Mesenchymal stem cell (in vitro differentiated cells and primary cell): ENCODE results near the gene UBE2D2.

ENCODE experiments used
- DNase-seq: peaks from one replicate; pipeline ENCODE4 v3.0.0-alpha.2; 2013
- H2AFZ ChIP-seq: one replicate; pipeline ENCODE4 v1.6.1; 2013; ENCODE audit warnings: low read depth, mild to moderate bottlenecking, control low read depth, inconsistent platforms, low read length, moderate library complexity
- H2AK5ac ChIP-seq: 2 replicates; pipeline ENCODE4 v1.6.1; 2013; ENCODE audit warnings: low read length, moderate library complexity, mild to moderate bottlenecking, inconsistent platforms; ENCODE audit not compliant: severe bottlenecking
- H2BK120ac ChIP-seq: one replicate; pipeline ENCODE4 v1.6.1; 2013; ENCODE audit warnings: low read depth, mild to moderate bottlenecking, inconsistent platforms, low read length, moderate library complexity
- H2BK12ac ChIP-seq, 2 experiments: one replicate each; pipeline ENCODE4 v1.6.1; 2013; ENCODE audit warnings: inconsistent platforms in 2 of 2, low read length in 2 of 2, mild to moderate bottlenecking in 2 of 2, moderate library complexity in 2 of 2, control low read depth in 1 of 2
- H2BK15ac ChIP-seq: one replicate; pipeline ENCODE4 v1.6.1; 2013; ENCODE audit warnings: mild to moderate bottlenecking, low read depth, inconsistent platforms; ENCODE audit not compliant: poor library complexity, severe bottlenecking
- H2BK5ac ChIP-seq: 2 replicates; pipeline ENCODE4 v1.6.1; 2013; ENCODE audit warnings: low read depth, mild to moderate bottlenecking, low read length, control low read depth, inconsistent platforms; ENCODE audit not compliant: poor library complexity, severe bottlenecking
- H3K14ac ChIP-seq, 2 experiments: one replicate each; pipeline ENCODE4 v1.6.1; 2013; ENCODE audit warnings: inconsistent platforms in 2 of 2, low read length in 2 of 2, control low read depth in 1 of 2, mild to moderate bottlenecking in 1 of 2, moderate library complexity in 1 of 2
- H3K18ac ChIP-seq, 2 experiments: one replicate each; pipeline ENCODE4 v1.6.1; 2013; ENCODE audit warnings: inconsistent platforms in 2 of 2, low read length in 2 of 2, control low read depth in 1 of 2, low read depth in 1 of 2, mild to moderate bottlenecking in 1 of 2
- H3K23ac ChIP-seq, 2 experiments: one replicate each; pipeline ENCODE4 v1.6.1; 2013; ENCODE audit warnings: inconsistent platforms in 2 of 2, low read length in 2 of 2, mild to moderate bottlenecking in 2 of 2, moderate library complexity in 2 of 2, control low read depth in 1 of 2
- H3K27ac ChIP-seq: 2 replicates; pipeline ENCODE4 v1.5.1; 2013; ENCODE audit warnings: mild to moderate bottlenecking, moderate library complexity, low read length, control low read depth, inconsistent platforms; ENCODE audit not compliant: poor library complexity, severe bottlenecking
- H3K27me3 ChIP-seq, 2 experiments: 2 replicates each; pipeline versions ENCODE4 v1.6.1 to v1.7.0; 2013; ENCODE audit warnings: low read length in 2 of 2, mild to moderate bottlenecking in 2 of 2, moderate library complexity in 2 of 2, control low read depth in 1 of 2, inconsistent platforms in 1 of 2; ENCODE audit not compliant: control insufficient read depth in 1 of 2, insufficient read depth in 1 of 2
- H3K36me3 ChIP-seq, 2 experiments: 2 replicates each; pipeline versions ENCODE4 v1.6.1 to v1.7.0; 2013; ENCODE audit warnings: low read length in 2 of 2, control low read depth in 1 of 2, inconsistent platforms in 1 of 2, low read depth in 1 of 2, mild to moderate bottlenecking in 1 of 2; ENCODE audit not compliant: insufficient read depth in 2 of 2, control insufficient read depth in 1 of 2
- H3K4ac ChIP-seq, 2 experiments: one replicate each; pipeline ENCODE4 v1.6.1; 2013; ENCODE audit warnings: inconsistent platforms in 2 of 2, low read length in 2 of 2, mild to moderate bottlenecking in 2 of 2, moderate library complexity in 2 of 2, control low read depth in 1 of 2, low read depth in 1 of 2
- H3K4me1 ChIP-seq: 2 replicates; pipeline ENCODE4 v1.6.1; 2013; ENCODE audit warnings: low read depth, low read length, control low read depth; ENCODE audit not compliant: control insufficient read depth, insufficient read depth
- H3K4me2 ChIP-seq: 2 replicates; pipeline ENCODE4 v1.6.1; 2013; ENCODE audit warnings: low read length, mild to moderate bottlenecking, inconsistent platforms; ENCODE audit not compliant: poor library complexity, severe bottlenecking
- H3K4me3 ChIP-seq, 2 experiments: 2 replicates each; pipeline versions ENCODE4 v1.5.1 to v1.7.0; 2013; ENCODE audit warnings: low read length in 2 of 2, mild to moderate bottlenecking in 2 of 2, control low read depth in 1 of 2, low read depth in 1 of 2; ENCODE audit not compliant: insufficient read depth in 1 of 2
- H3K79me1 ChIP-seq: replicated peaks from 2 replicates; pipeline ENCODE4 v1.6.1; 2013; ENCODE audit warnings: mild to moderate bottlenecking, control low read depth, low read length, inconsistent platforms; ENCODE audit not compliant: poor library complexity, severe bottlenecking
- H3K9ac ChIP-seq: 2 replicates; pipeline ENCODE4 v1.7.0; 2013; ENCODE audit warnings: mild to moderate bottlenecking, low read length, moderate library complexity
- H3K9me3 ChIP-seq: 2 replicates; pipeline ENCODE4 v1.7.0; 2013; ENCODE audit warnings: mild to moderate bottlenecking, low read length; ENCODE audit not compliant: control insufficient read depth
- H4K8ac ChIP-seq: one replicate; pipeline ENCODE4 v1.6.1; 2013; ENCODE audit warnings: inconsistent platforms, mild to moderate bottlenecking, low read length, moderate library complexity
- H4K91ac ChIP-seq: one replicate; pipeline ENCODE4 v1.6.1; 2013; ENCODE audit warnings: mild to moderate bottlenecking, low read length, inconsistent platforms
- WGBS: methylation state at CpG from one replicate; pipeline ENCODE4 v1.1.7; 2013; ENCODE audit warnings: mixed read lengths; 5-methylcytosine and 5-hydroxymethylcytosine counted together

The UBE2D2 gene

DNA sequence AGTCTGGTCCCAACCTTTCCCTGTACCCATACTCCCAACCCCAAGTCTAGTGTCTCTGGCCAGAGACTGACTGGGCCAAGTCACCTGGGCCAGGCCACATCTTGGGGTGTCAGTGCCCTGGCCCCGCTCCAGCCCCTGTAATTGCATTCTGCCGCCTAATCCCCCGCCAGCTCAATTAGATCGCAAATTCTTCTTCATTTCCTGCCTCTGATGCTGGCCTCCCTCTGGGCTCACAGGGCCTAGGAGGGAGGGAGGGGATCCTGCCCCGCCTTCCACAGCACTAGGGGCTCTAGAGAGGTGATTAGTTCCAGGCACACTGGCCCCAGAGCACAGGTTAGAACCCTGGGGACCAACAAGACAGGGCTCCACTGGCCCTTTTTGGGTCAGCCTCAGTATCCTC is 92.5 kb downstream of the UBE2D2 start:
- Histone ChIP-seq H3K9me3 (no peaks in the 10 kb centered on the region), H3K79me1 (no peaks in the 10 kb centered on the region), H2BK12ac (peak overlapping the region; percentile 22 to 80), H2AK5ac (peak overlapping the region; percentile 40), H3K36me3 (peaks cover 0 to 35% of the 10 kb centered on the region in 2 experiments), H3K27me3 (no peaks in the 10 kb centered on the region), H3K14ac (no peak overlapping the region), H3K9ac (peak overlapping the region; percentile 85), H3K18ac (peak overlapping the region; percentile 67 to 93), H3K27ac (peak overlapping the region; percentile 92), H4K8ac (no peak overlapping the region), H2AFZ (no peak overlapping the region), H3K4ac (peak overlapping the region; percentile 8 to 9), H2BK15ac (peak overlapping the region; percentile 33), H3K4me1 (peaks cover 50% of the 10 kb centered on the region), H3K23ac (peak overlapping the region in 1 of 2 experiments; percentile 6), H3K4me2 (peak overlapping the region; percentile 46), H2BK5ac (peak overlapping the region; percentile 5), H4K91ac (peak overlapping the region; percentile 28), H3K4me3 (peak overlapping the region in 1 of 2 experiments; percentile 87), H2BK120ac (peak overlapping the region; percentile 22)
- DNase-seq, result no peak
- 17% methylated on average over 2 of the region's 5 CpGs for WGBS

DNA sequence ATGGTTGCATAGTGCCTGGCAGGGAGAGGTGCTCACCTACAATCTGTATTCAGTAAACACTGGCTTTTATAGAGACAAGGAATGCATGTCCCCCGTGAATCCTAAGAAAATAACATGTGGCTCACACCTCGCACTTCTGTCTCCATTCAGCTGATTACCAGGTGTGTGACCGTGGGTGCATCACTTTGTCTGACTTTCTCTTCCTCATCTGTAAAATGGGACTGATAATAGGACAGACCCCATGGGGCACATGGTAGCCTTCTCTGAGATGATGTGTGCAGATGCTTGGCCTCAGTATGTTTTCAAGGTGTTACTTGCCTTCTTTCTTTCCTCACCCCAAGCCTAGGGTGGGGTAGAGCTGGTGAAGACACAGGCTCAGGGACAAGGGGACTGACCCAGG is 93.3 kb downstream of the UBE2D2 start:
- Histone ChIP-seq H3K4me2 (peak overlapping the region; percentile 59), H3K14ac (peak overlapping the region; percentile 8 to 9), H3K4ac (peak overlapping the region; percentile 55 to 84), H3K27ac (peak overlapping the region; percentile 92), H3K27me3 (no peaks in the 10 kb centered on the region), H2BK120ac (peak overlapping the region; percentile 97), H3K18ac (peak overlapping the region; percentile 93 to 98), H3K4me3 (no peak overlapping the region), H3K9me3 (no peaks in the 10 kb centered on the region), H4K91ac (peak overlapping the region; percentile 97), H3K79me1 (no peaks in the 10 kb centered on the region), H4K8ac (peak overlapping the region; percentile 94), H3K23ac (peak overlapping the region in 1 of 2 experiments; percentile 2), H2AFZ (no peak overlapping the region), H2BK5ac (no peak overlapping the region), H3K4me1 (peaks cover 57% of the 10 kb centered on the region), H2AK5ac (peak overlapping the region; percentile 50), H3K9ac (peak overlapping the region; percentile 85), H2BK12ac (peak overlapping the region; percentile 55 to 93), H3K36me3 (peaks cover 0 to 35% of the 10 kb centered on the region in 2 experiments), H2BK15ac (peak overlapping the region; percentile 97)
- no peak for DNase-seq
- 83% methylated on average over 3 of the region's 3 CpGs for WGBS

DNA sequence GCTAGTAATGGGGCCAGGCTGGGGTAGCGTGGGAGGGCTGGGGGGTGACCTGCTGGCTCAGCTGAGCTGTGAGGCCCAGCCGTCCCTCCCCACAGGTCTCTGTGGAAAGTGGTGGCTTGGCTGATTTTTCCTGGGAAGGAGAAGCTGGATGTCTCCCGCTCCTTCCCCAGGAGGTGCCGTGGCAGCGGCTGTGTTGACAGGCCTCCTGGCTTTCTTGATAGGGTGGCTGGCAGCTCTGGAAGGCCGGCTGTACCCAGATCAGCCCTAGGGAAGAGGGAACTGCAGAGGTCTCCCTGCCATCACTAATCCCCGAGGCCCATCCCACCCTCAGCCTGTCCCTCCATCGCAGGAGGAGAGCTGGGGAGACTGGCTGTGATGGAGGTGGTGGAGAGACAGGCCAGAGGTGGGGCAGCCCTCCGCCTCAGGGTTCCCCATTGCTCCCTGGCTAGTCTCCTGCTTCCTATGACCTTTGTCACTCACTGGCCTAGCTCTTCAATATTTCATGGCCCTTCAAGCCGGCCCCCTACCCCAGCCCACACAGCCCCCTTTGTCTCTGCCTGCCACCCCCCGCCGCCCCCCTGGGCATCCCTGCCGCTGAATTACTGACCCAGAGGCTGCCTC is 93.8 kb downstream of the UBE2D2 start:
- DNase-seq, result peak; percentile 51
- peak overlapping the region; percentile 85 for H3K9ac ChIP-seq
- H3K4me3 ChIP-seq, result no peak overlapping the region
- peak overlapping the region; percentile 18 to 90 for H3K23ac ChIP-seq
- peak overlapping the region; percentile 81 to 93 for H2BK12ac ChIP-seq
- H3K36me3 ChIP-seq, result peaks cover 0 to 30% of the 10 kb centered on the region in 2 experiments
- H2BK5ac ChIP-seq, result peak overlapping the region; percentile 87
- H3K4me2 ChIP-seq, result peak overlapping the region; percentile 59
- WGBS, result 50% methylated on average over 10 of the region's 13 CpGs
- peak overlapping the region; percentile 97 for H2BK120ac ChIP-seq
- peak overlapping the region; percentile 50 to 66 for H3K14ac ChIP-seq
- H2BK15ac ChIP-seq, result peak overlapping the region; percentile 97
- no peaks in the 10 kb centered on the region for H3K9me3 ChIP-seq
- peak overlapping the region; percentile 55 to 96 for H3K4ac ChIP-seq
- peak overlapping the region; percentile 93 to 98 for H3K18ac ChIP-seq
- peak overlapping the region; percentile 92 for H3K27ac ChIP-seq
- H3K4me1 ChIP-seq, result peaks cover 62% of the 10 kb centered on the region
- H3K27me3 ChIP-seq, result no peaks in the 10 kb centered on the region
- peak overlapping the region; percentile 97 for H4K91ac ChIP-seq
- no peak overlapping the region for H2AFZ ChIP-seq
- H4K8ac ChIP-seq, result peak overlapping the region; percentile 94
- peak overlapping the region; percentile 94 for H2AK5ac ChIP-seq
- H3K79me1 ChIP-seq, result no peaks in the 10 kb centered on the region

DNA sequence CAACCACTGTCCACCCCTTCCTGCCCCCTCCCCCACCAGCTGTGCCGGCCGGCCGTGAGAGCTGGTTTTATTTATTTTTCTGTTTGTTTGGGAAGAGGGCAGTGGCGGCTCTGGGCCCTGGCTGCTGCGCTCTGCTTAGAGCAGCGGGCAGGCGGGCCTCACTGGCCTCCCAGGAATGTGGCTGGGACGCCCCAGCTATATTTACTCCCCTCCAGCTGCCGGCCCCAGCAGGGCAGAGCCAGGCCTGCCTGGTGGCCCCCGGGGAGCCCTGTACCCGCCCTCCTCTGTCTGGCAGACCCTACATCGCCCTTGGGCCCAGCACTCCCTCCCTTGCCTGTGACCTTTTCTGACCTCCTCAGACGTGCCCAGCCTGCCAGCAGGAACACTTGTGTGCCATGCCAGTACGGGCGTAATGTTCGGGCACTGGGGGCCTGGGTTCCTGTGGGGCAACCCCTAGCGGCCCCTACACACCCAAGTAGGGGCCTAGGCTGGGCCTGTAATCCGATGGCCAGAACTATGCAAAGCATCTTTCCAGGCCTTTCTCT is 94.7 kb downstream of the UBE2D2 start:
- peak; percentile 89 for DNase-seq
- Histone ChIP-seq H3K27ac (peak overlapping the region; percentile 92), H3K36me3 (peaks cover 0 to 22% of the 10 kb centered on the region in 2 experiments), H2BK12ac (peak overlapping the region; percentile 91 to 96), H3K23ac (no peak overlapping the region), H3K79me1 (no peaks in the 10 kb centered on the region), H2BK5ac (peak overlapping the region; percentile 94), H2BK15ac (peak overlapping the region; percentile 44), H3K14ac (peak overlapping the region in 1 of 2 experiments; percentile 76), H2AFZ (no peak overlapping the region), H2AK5ac (peak overlapping the region; percentile 7), H2BK120ac (peak overlapping the region; percentile 97), H4K8ac (peak overlapping the region; percentile 97), H3K4me3 (no peak overlapping the region), H3K9ac (peak overlapping the region; percentile 69), H3K4me2 (peak overlapping the region; percentile 59), H3K27me3 (no peaks in the 10 kb centered on the region), H4K91ac (peak overlapping the region; percentile 97), H3K9me3 (no peaks in the 10 kb centered on the region), H3K4ac (peak overlapping the region; percentile 88 to 90), H3K18ac (peak overlapping the region; percentile 97 to 99), H3K4me1 (peaks cover 69% of the 10 kb centered on the region)
- WGBS, result 10% methylated on average over 14 of the region's 18 CpGs
